ENCODE results near the gene GALNT9.

- TF ChIP-seq CTCF (IDR thresholded peaks at IDR 0.05) (no peak), EZH2 (IDR thresholded peaks at IDR 0.05; ENCODE audit: borderline replicate concordance, insufficient read depth, low read depth, low read length, poor library complexity, severe bottlenecking) (no peak)
These were observed 44.7 kb upstream of the GALNT9 start for GRCh38 chr12:132373901-132374611.

Data from B cell (primary cell).